Skeletal muscle tissue (tissue), 4 donors: ENCODE results near the gene CCDC174. TPM values are rescaled to one million over a fixed set of nuclear protein-coding genes. Genes with fewer than 3 reads are reported as not detected.

Experiments
- H3K27ac ChIP-seq: one replicate; pipeline ENCODE4 v1.7.0; 2013; ENCODE audit warnings: mild to moderate bottlenecking, low read depth, low read length, inconsistent platforms
- H3K27me3 ChIP-seq, 3 donors: one replicate each; pipeline ENCODE4 v1.7.0; 2013; ENCODE audit warnings: low read length in 3 of 3; ENCODE audit not compliant: control insufficient read depth in 3 of 3, insufficient read depth in 3 of 3
- H3K36me3 ChIP-seq, 3 donors: one replicate each; pipeline ENCODE4 v1.7.0; 2013; ENCODE audit warnings: low read length in 3 of 3; ENCODE audit not compliant: control insufficient read depth in 3 of 3, insufficient read depth in 3 of 3
- H3K4me1 ChIP-seq, 3 donors: one replicate each; pipeline ENCODE4 v1.7.0; 2013; ENCODE audit warnings: low read length in 3 of 3, mild to moderate bottlenecking in 3 of 3; ENCODE audit not compliant: control insufficient read depth in 3 of 3, insufficient read depth in 3 of 3
- H3K4me3 ChIP-seq, 3 donors: one replicate each; pipeline ENCODE4 v1.7.0; 2013; ENCODE audit warnings: low read length in 3 of 3
- H3K9ac ChIP-seq, 3 donors: one replicate each; pipeline ENCODE4 v1.7.0; 2013; ENCODE audit warnings: low read length in 3 of 3, mild to moderate bottlenecking in 3 of 3, moderate library complexity in 2 of 3, low read depth in 1 of 3
- H3K9me3 ChIP-seq, 3 donors: one replicate each; pipeline ENCODE4 v1.7.0; 2013; ENCODE audit warnings: low read length in 3 of 3; ENCODE audit not compliant: control insufficient read depth in 3 of 3
- total RNA-seq: library from RNA; depleted of rRNA; stranded (reverse); fragments of >200 nt; gene quantifications from one replicate; pipeline ENCODE4 v1.2.3, GENCODE V29; 2014
- donor health status: Osteomylitis.

Gene CCDC174
- total RNA-seq, 1 donor from 2014 or later = 7.3 TPM

- H3K9ac ChIP-seq = no peak overlapping the region
Observed at GRCh38 chr3:14609941-14610340, 41.6 kb upstream of the CCDC174 start.

GRCh38 chr3:14614189-14614588 lies 37.4 kb upstream of the CCDC174 start:
- no peaks in the 10 kb centered on the region for H3K9me3 ChIP-seq
- peaks cover 0 to 5% (median 4%) of the 10 kb centered on the region in 3 donors for H3K27me3 ChIP-seq
- H3K36me3 ChIP-seq = no peaks in the 10 kb centered on the region
- no peak overlapping the region for H3K9ac ChIP-seq
- H3K27ac ChIP-seq = no peak overlapping the region
- peaks cover 0 to 3% (median 0%) of the 10 kb centered on the region in 3 donors for H3K4me1 ChIP-seq
- no peak overlapping the region for H3K4me3 ChIP-seq

More at GRCh38 chr3:14609941-14610340, 41.6 kb upstream of the CCDC174 start:
- Histone ChIP-seq H3K4me3 (no peak overlapping the region), H3K36me3 (no peaks in the 10 kb centered on the region), H3K9me3 (no peaks in the 10 kb centered on the region), H3K4me1 (peaks cover 0 to 3% (median 0%) of the 10 kb centered on the region in 3 donors), H3K27ac (no peak overlapping the region), H3K27me3 (peaks cover 0 to 3% (median 0%) of the 10 kb centered on the region in 3 donors)

- H3K9me3 ChIP-seq = no peaks in the 10 kb centered on the region
- H3K27ac ChIP-seq = no peak overlapping the region
- peaks cover 0 to 5% (median 4%) of the 10 kb centered on the region in 3 donors for H3K27me3 ChIP-seq
- no peaks in the 10 kb centered on the region for H3K36me3 ChIP-seq
- H3K4me1 ChIP-seq = peaks cover 0 to 3% (median 0%) of the 10 kb centered on the region in 3 donors
- H3K9ac ChIP-seq = no peak overlapping the region
- H3K4me3 ChIP-seq = no peak overlapping the region
Observed at GRCh38 chr3:14614862-14615261, 36.7 kb upstream of the CCDC174 start.

- Histone ChIP-seq H3K27me3 (peaks cover 0 to 6% (median 5%) of the 10 kb centered on the region in 3 donors), H3K27ac (no peak overlapping the region), H3K36me3 (no peaks in the 10 kb centered on the region), H3K9me3 (no peaks in the 10 kb centered on the region), H3K9ac (no peak overlapping the region), H3K4me1 (peaks cover 0 to 3% (median 0%) of the 10 kb centered on the region in 3 donors), H3K4me3 (no peak overlapping the region)
Observed at GRCh38 chr3:14616606-14617507, 34.7 kb upstream of the CCDC174 start.

- H3K9ac ChIP-seq = no peak overlapping the region
- H3K27me3 ChIP-seq = peaks cover 0 to 8% (median 7%) of the 10 kb centered on the region in 3 donors
- H3K4me1 ChIP-seq = peaks cover 0 to 3% (median 0%) of the 10 kb centered on the region in 3 donors
- no peak overlapping the region for H3K27ac ChIP-seq
- no peak overlapping the region for H3K4me3 ChIP-seq
- H3K9me3 ChIP-seq = no peaks in the 10 kb centered on the region
- H3K36me3 ChIP-seq = no peaks in the 10 kb centered on the region
Observed at GRCh38 chr3:14617508-14618023, 34.0 kb upstream of the CCDC174 start.

GRCh38 chr3:14619605-14620004 lies 32.0 kb upstream of the CCDC174 start:
- H3K27me3 ChIP-seq = peaks cover 0 to 8% (median 7%) of the 10 kb centered on the region in 3 donors
- H3K27ac ChIP-seq = no peak overlapping the region
- no peaks in the 10 kb centered on the region for H3K36me3 ChIP-seq
- no peaks in the 10 kb centered on the region for H3K9me3 ChIP-seq
- peaks cover 0 to under 1% (median 0%) of the 10 kb centered on the region in 3 donors for H3K4me1 ChIP-seq
- no peak overlapping the region for H3K9ac ChIP-seq
- no peak overlapping the region for H3K4me3 ChIP-seq

- Histone ChIP-seq H3K4me3 (no peak overlapping the region), H3K9ac (no peak overlapping the region), H3K36me3 (no peaks in the 10 kb centered on the region), H3K4me1 (no peaks in the 10 kb centered on the region), H3K9me3 (no peaks in the 10 kb centered on the region), H3K27ac (no peak overlapping the region), H3K27me3 (peaks cover 0 to 8% (median 7%) of the 10 kb centered on the region in 3 donors)
Observed at GRCh38 chr3:14620512-14620911, 31.1 kb upstream of the CCDC174 start.

- H3K9ac ChIP-seq = no peak overlapping the region
- H3K36me3 ChIP-seq = no peaks in the 10 kb centered on the region
- H3K4me1 ChIP-seq = no peaks in the 10 kb centered on the region
- H3K27ac ChIP-seq = no peak overlapping the region
- no peaks in the 10 kb centered on the region for H3K9me3 ChIP-seq
- H3K4me3 ChIP-seq = no peak overlapping the region
- H3K27me3 ChIP-seq = peaks cover 0 to 8% (median 7%) of the 10 kb centered on the region in 3 donors
Observed at GRCh38 chr3:14621093-14621492, 30.5 kb upstream of the CCDC174 start.

GRCh38 chr3:14622368-14622767 lies 29.2 kb upstream of the CCDC174 start:
- H3K36me3 ChIP-seq = no peaks in the 10 kb centered on the region

GRCh38 chr3:14623569-14624051 lies 28.0 kb upstream of the CCDC174 start:
- Histone ChIP-seq H3K4me3 (no peak overlapping the region), H3K27ac (no peak overlapping the region), H3K36me3 (no peaks in the 10 kb centered on the region), H3K9me3 (no peaks in the 10 kb centered on the region), H3K27me3 (peaks cover 0 to 9% (median 4%) of the 10 kb centered on the region in 3 donors), H3K4me1 (no peaks in the 10 kb centered on the region), H3K9ac (no peak overlapping the region)

More at GRCh38 chr3:14622368-14622767, 29.2 kb upstream of the CCDC174 start:
- H3K9ac ChIP-seq = no peak overlapping the region
- H3K4me3 ChIP-seq = no peak overlapping the region
- H3K4me1 ChIP-seq = no peaks in the 10 kb centered on the region
- H3K27ac ChIP-seq = no peak overlapping the region
- peaks cover 0 to 8% (median 6%) of the 10 kb centered on the region in 3 donors for H3K27me3 ChIP-seq
- H3K9me3 ChIP-seq = no peaks in the 10 kb centered on the region
